K562 (cell line): ENCODE measurements around the gene TEX53. TPM values are rescaled to one million over a fixed set of nuclear protein-coding genes. Genes with fewer than 3 reads are reported as not detected.

Experiments
- ATAC-seq: fragments of 200-7000 bp; cut with Tn5 transposase; 3 replicates; pipeline ENCODE4 v1.9.1; 2020; ENCODE audit warnings: moderate library complexity
- BruUV-seq: library from RNA; stranded (reverse); fragments of 400-500 nt; replicated peaks from 2 replicates; lab custom pipeline; 2021; lab: Mats Ljungman, UMichigan
- CTCF ChIA-PET: fragments of 300-600 bp; formaldehyde crosslinking; extraction: SDS; loops from one replicate; lab custom pipeline; 2021; ENCODE audit warnings: low intra/inter-chr PET ratio; lab: Yijun Ruan, JAX
- POLR2A ChIA-PET: fragments of 300-600, 350-650 bp; sonication (Branson Sonifier 250); formaldehyde crosslinking; extraction: SDS; loops from one replicate; lab custom pipeline; 2021; ENCODE audit warnings: antibody characterized with exemption, inconsistent platforms; lab: Yijun Ruan, JAX
- DNase-seq, 4 experiments: peaks; one replicate each; pipeline versions ENCODE4 v3.0.0 to v3.0.0-alpha.2; 2011 to 2018; ENCODE audit warnings: low spot score in 3 of 4, mixed read lengths in 3 of 4; ENCODE audit errors: extremely low read depth in 1 of 4
- FAIRE-seq: peaks from 2 replicates; lab custom pipeline; 2011; peaks lifted over from hg19 to GRCh38; lab: Jason Lieb, UNC
- H2AFZ ChIP-seq: 2 replicates; pipeline ENCODE4 v1.6.0; 2011; ENCODE audit warnings: low read depth, low read length, control low read depth, inconsistent platforms
- H3K27ac ChIP-seq: fragments of 200-600 bp; 3 replicates; pipeline ENCODE4 v1.8.0; 2011; ENCODE audit warnings: low read depth, mild to moderate bottlenecking, control low read depth, inconsistent platforms, low read length, moderate library complexity, mixed read lengths; ENCODE audit errors: extremely low read depth
- H3K27me3 ChIP-seq, 2 experiments: fragments of 300-600 bp in 1 of 2; 2 replicates in 1 of 2; 3 replicates in 1 of 2; pipeline versions ENCODE4 v1.6.0 to v1.8.0; 2011; ENCODE audit warnings: inconsistent platforms in 2 of 2, low read length in 2 of 2, mild to moderate bottlenecking in 1 of 2, mixed read lengths in 1 of 2, moderate library complexity in 1 of 2; ENCODE audit not compliant: control insufficient read depth in 2 of 2, insufficient read depth in 2 of 2
- H3K36me3 ChIP-seq: fragments of 300-600 bp; 3 replicates; pipeline ENCODE4 v1.8.0; 2011; ENCODE audit warnings: mild to moderate bottlenecking, low read length, inconsistent platforms; ENCODE audit not compliant: control insufficient read depth, insufficient read depth
- H3K4me1 ChIP-seq, 2 experiments: fragments of 200-600 bp in 1 of 2; replicated peaks in 1 of 2; 2 replicates in 1 of 2; 3 replicates in 1 of 2; pipeline versions ENCODE4 v1.5.1 to v1.8.0; 2011; ENCODE audit warnings: inconsistent platforms in 2 of 2, low read length in 2 of 2, mild to moderate bottlenecking in 1 of 2, mixed read lengths in 1 of 2, moderate library complexity in 1 of 2; ENCODE audit not compliant: control insufficient read depth in 2 of 2, insufficient read depth in 2 of 2
- H3K4me2 ChIP-seq: 2 replicates; pipeline ENCODE4 v1.6.1; 2011; ENCODE audit warnings: low read length, control low read depth, inconsistent platforms, mixed read lengths; ENCODE audit not compliant: insufficient read depth
- H3K4me3 ChIP-seq: fragments of 200-600 bp; sonication (generic), shearing (Covaris generic); 2 replicates; pipeline ENCODE4 v1.5.1; 2016; ENCODE audit warnings: control low read depth, inconsistent platforms
- H3K79me2 ChIP-seq: fragments of 200-600 bp; 3 replicates; pipeline ENCODE4 v1.8.0; 2011; ENCODE audit warnings: low read length, inconsistent platforms; ENCODE audit not compliant: control insufficient read depth, insufficient read depth
- H3K9ac ChIP-seq, 2 experiments: 2 replicates each; pipeline versions ENCODE4 v1.6.0 to v1.6.1; 2011; ENCODE audit warnings: low read depth in 2 of 2, low read length in 2 of 2, control low read depth in 1 of 2, inconsistent platforms in 1 of 2, mild to moderate bottlenecking in 1 of 2, mixed read lengths in 1 of 2; ENCODE audit not compliant: insufficient read depth in 1 of 2
- H3K9me1 ChIP-seq: one replicate; pipeline ENCODE4 v1.6.0; 2011; ENCODE audit warnings: inconsistent platforms, mild to moderate bottlenecking, low read length, moderate library complexity; ENCODE audit not compliant: control insufficient read depth, insufficient read depth
- H3K9me3 ChIP-seq: replicated peaks from 2 replicates; pipeline ENCODE4 v1.5.1; 2011; ENCODE audit warnings: low read depth, low read length, inconsistent platforms; ENCODE audit not compliant: control insufficient read depth, insufficient read depth
- H4K20me1 ChIP-seq: replicated peaks from 2 replicates; pipeline ENCODE4 v1.6.1; 2011; ENCODE audit warnings: low read length, inconsistent platforms, mixed read lengths; ENCODE audit not compliant: control insufficient read depth, insufficient read depth
- ELF4 ChIP-seq: fragments of 450-650 bp; formaldehyde crosslinking; IDR thresholded peaks from 2 replicates; pipeline ENCODE4 v1.4.0; 2022; ENCODE audit warnings: missing genetic modification characterization
- EP300 ChIP-seq: IDR thresholded peaks from 2 replicates; pipeline ENCODE4 v1.6.1; 2012; ENCODE audit warnings: low read length, improper control_type of control experiment
- FOXK1 ChIP-seq: sonication (generic); formaldehyde crosslinking; IDR thresholded peaks from 2 replicates; pipeline ENCODE4 v1.8.0; 2022; ENCODE audit warnings: missing genetic modification reagents, mild to moderate bottlenecking, borderline replicate concordance
- UBTF ChIP-seq, 2 experiments: IDR thresholded peaks; 2 replicates each; pipeline ENCODE4 v1.6.1; 2012; ENCODE audit warnings: improper control_type of control experiment in 2 of 2, low read depth in 2 of 2, low read length in 2 of 2, borderline replicate concordance in 1 of 2
- ZEB2 ChIP-seq: fragments of 450-650 bp; IDR thresholded peaks from 2 replicates; pipeline ENCODE4 v1.6.1; 2016
- ZNF316 ChIP-seq: fragments of 450-650 bp; IDR thresholded peaks from 2 replicates; pipeline ENCODE4 v1.6.1; 2016
- ZNF324 ChIP-seq: fragments of 250-450 bp; sonication (Bioruptor Pico); IDR thresholded peaks from 2 replicates; pipeline ENCODE4 v1.4.0; 2020; ENCODE audit warnings: mild to moderate bottlenecking
- WGBS: fragments of 100-300 bp; shearing (Covaris generic); methylation state at CpG from one replicate; pipeline ENCODE4 v1.1.6; 2016; ENCODE audit warnings: low coverage, mixed read lengths; ENCODE audit not compliant: insufficient coverage; ENCODE audit errors: missing lambda C conversion rate; 5-methylcytosine and 5-hydroxymethylcytosine counted together
- in situ Hi-C: fragments of 300-500 bp; cut with MboI; formaldehyde crosslinking; loops from 4 replicates; pipeline ENCODE4 v1.15.0; 2018; ENCODE audit warnings: inconsistent platforms, mixed read lengths
- intact Hi-C: fragments of 100-400 bp; cut with micrococcal nuclease; formaldehyde crosslinking; loops from 2 replicates; pipeline ENCODE4 v1.14.2; 2022
- polyA plus RNA-seq, 8 experiments: library from polyadenylated mRNA; depleted of rRNA in 4 of 8; stranded (reverse) in 5 of 8; unstranded in 3 of 8; fragments of >200 nt; fragmentation: Nextera tagmentation in 2 of 8; fragmentation: Illumina TruSeq in 1 of 8; extraction: Ambion mirVana in 2 of 8; extraction: Trizol in 1 of 8; gene quantifications; 2 replicates each; pipeline versions ENCODE4 v1.2.1 to v1.2.3, GENCODE V29; 2011 to 2014; ENCODE audit warnings: inconsistent platforms in 1 of 8, missing spikeins in 1 of 8
- total RNA-seq, 7 experiments: library from RNA; depleted of rRNA in 6 of 7; stranded (reverse); fragments of >200 nt in 6 of 7; fragmentation: Illumina TruSeq in 2 of 7; extraction: Trizol in 2 of 7; gene quantifications; 2 replicates each; pipeline versions ENCODE4 v1.2.1 to v1.2.3, GENCODE V29; 2011 to 2021; ENCODE audit warnings: low replicate concordance in 1 of 7

The TEX53 gene
- total and polyA plus RNA-seq, 9 of the 15 experiments (the other 6 are each of a cell fraction or from before 2014, with no cell fraction given): not detected

- Histone ChIP-seq H3K4me2 (no peak overlapping the region), H3K27me3 (peaks cover 6 to 7% of the 10 kb centered on the region in 2 experiments), H3K9me1 (no peaks in the 10 kb centered on the region), H3K4me1 (no peaks in the 10 kb centered on the region), H2AFZ (no peak overlapping the region), H4K20me1 (no peaks in the 10 kb centered on the region), H3K9me3 (no peaks in the 10 kb centered on the region), H3K79me2 (no peaks in the 10 kb centered on the region), H3K9ac (no peak overlapping the region), H3K4me3 (no peak overlapping the region), H3K27ac (no peak overlapping the region), H3K36me3 (no peaks in the 10 kb centered on the region)
- ATAC-seq (no peak), DNase-seq (no peak), FAIRE-seq (peak; percentile 23)
- in situ Hi-C loops (no loop called here), intact Hi-C loops (loop anchor here (10.0 kb wide), 1 partner anchor 905 kb away; no protein-coding TSS in a partner anchor)
- 0% methylated on average over 4 of the region's 7 CpGs for WGBS
- no TSS peak for BruUV-seq
- ChIA-PET POLR2A (no interaction called here), CTCF (no interaction called here)
- TF ChIP-seq UBTF (IDR thresholded peaks at IDR 0.05; ENCODE audit: borderline replicate concordance in 1 of 2, low read depth in 2 of 2, low read length in 2 of 2) (no peak), FOXK1 (no peak), ZNF316 (no peak), ELF4 (0 out of 2 replicates have a peak, but pooled peaks have one; percentile 20), ZEB2 (no peak), ZNF324 (CRISPR knock-in tag) (no peak), EP300 (no peak)
Measured at GRCh38 chr9:114689813-114690212, 32.2 kb upstream of the TEX53 start.
